Left ventricle myocardium inferior (tissue), 1 donor: Measurements from ENCODE around the gene MYH14. TPM values are rescaled to one million over a fixed set of nuclear protein-coding genes. Genes with fewer than 3 reads are reported as not detected.
A peak's percentile ranks its signal among the peaks of the same experiment; 100 is the strongest.

Experiments
- DNase-seq: peaks from one replicate; pipeline ENCODE4 v3.0.0-alpha.2; 2020
- H3K27ac ChIP-seq: fragments of 200-600 bp; replicated peaks from 2 replicates; pipeline ENCODE4 v1.8.0; 2021
- H3K27me3 ChIP-seq: fragments of 200-600 bp; 2 replicates; pipeline ENCODE4 v1.8.0; 2021; ENCODE audit warnings: low read depth
- H3K36me3 ChIP-seq: fragments of 200-600 bp; 2 replicates; pipeline ENCODE4 v1.8.0; 2021
- H3K4me1 ChIP-seq: fragments of 200-600 bp; 2 replicates; pipeline ENCODE4 v1.8.0; 2021
- H3K4me3 ChIP-seq: fragments of 200-600 bp; 2 replicates; pipeline ENCODE4 v1.8.0; 2021; ENCODE audit warnings: mild to moderate bottlenecking, moderate library complexity
- H3K9me3 ChIP-seq: fragments of 200-600 bp; replicated peaks from 2 replicates; pipeline ENCODE4 v1.8.0; 2021
- CTCF ChIP-seq: fragments of 200-600 bp; IDR thresholded peaks from 2 replicates; pipeline ENCODE4 v1.8.0; 2021; ENCODE audit warnings: antibody characterized with exemption, mild to moderate bottlenecking, borderline replicate concordance
- intact Hi-C: fragments of 100-400 bp; cut with micrococcal nuclease; formaldehyde crosslinking; loops from one replicate; pipeline ENCODE4 v1.11.0; 2022
- total RNA-seq: library from RNA; stranded (reverse); fragmentation: NEBNext Ultra II Directional; extraction: Animal tissue kit (Norgen Biotek cat#: 25700); gene quantifications from one replicate; pipeline ENCODE4 v1.2.1, GENCODE V29; 2021
- donor health status: DM: no; HTN: yes; CAD: no; lungs with severe emphysema.

MYH14 gene
- total RNA-seq, 1 donor from 2014 or later = 115 TPM

- Histone ChIP-seq H3K9me3 (peaks cover 18% of the 10 kb centered on the region), H3K4me1 (no peaks in the 10 kb centered on the region), H3K4me3 (no peak overlapping the region), H3K27me3 (peaks cover 7% of the 10 kb centered on the region), H3K27ac (no peak overlapping the region), H3K36me3 (peaks cover 27% of the 10 kb centered on the region)
- intact Hi-C loops = no loop called here
- no peak for TF ChIP-seq CTCF
- DNase-seq = no peak
Measured at GRCh38 chr19:50248826-50249225, 45.4 kb downstream of the MYH14 start.

- no peaks in the 10 kb centered on the region for H3K4me1 ChIP-seq
- peaks cover 30% of the 10 kb centered on the region for H3K36me3 ChIP-seq
- DNase-seq = no peak
- peaks cover 7% of the 10 kb centered on the region for H3K27me3 ChIP-seq
- no peak overlapping the region for H3K4me3 ChIP-seq
- intact Hi-C loops = no loop called here
- no peak overlapping the region for H3K27ac ChIP-seq
- peaks cover 18% of the 10 kb centered on the region for H3K9me3 ChIP-seq
- TF ChIP-seq CTCF = no peak
Measured at GRCh38 chr19:50249636-50250035, 46.2 kb downstream of the MYH14 start.

- H3K27ac ChIP-seq = no peak overlapping the region
- H3K27me3 ChIP-seq = peaks cover 7% of the 10 kb centered on the region
- H3K36me3 ChIP-seq = peaks cover 40% of the 10 kb centered on the region
- intact Hi-C loops = no loop called here
- no peak for DNase-seq
- no peak overlapping the region for H3K4me3 ChIP-seq
- TF ChIP-seq CTCF = no peak
- no peaks in the 10 kb centered on the region for H3K4me1 ChIP-seq
- peaks cover 18% of the 10 kb centered on the region for H3K9me3 ChIP-seq
Measured at GRCh38 chr19:50250450-50251136, 47.2 kb downstream of the MYH14 start.

GRCh38 chr19:50252111-50252886 is 48.9 kb downstream of the MYH14 start:
- H3K9me3 ChIP-seq = peaks cover 18% of the 10 kb centered on the region
- intact Hi-C loops = no loop called here
- peak; percentile 73 for TF ChIP-seq CTCF
- no peak for DNase-seq
- H3K4me3 ChIP-seq = no peak overlapping the region
- H3K27me3 ChIP-seq = peaks cover under 1% of the 10 kb centered on the region
- peaks cover 52% of the 10 kb centered on the region for H3K36me3 ChIP-seq
- H3K4me1 ChIP-seq = no peaks in the 10 kb centered on the region
- H3K27ac ChIP-seq = no peak overlapping the region

- no peak for DNase-seq
- no peak for TF ChIP-seq CTCF
- no peaks in the 10 kb centered on the region for H3K27me3 ChIP-seq
- H3K4me3 ChIP-seq = no peak overlapping the region
- intact Hi-C loops = no loop called here
- H3K36me3 ChIP-seq = peaks cover 57% of the 10 kb centered on the region
- no peak overlapping the region for H3K27ac ChIP-seq
- no peaks in the 10 kb centered on the region for H3K4me1 ChIP-seq
- peaks cover 18% of the 10 kb centered on the region for H3K9me3 ChIP-seq
Measured at GRCh38 chr19:50252887-50253268, 49.5 kb downstream of the MYH14 start.
